Measurements from ENCODE around the gene RND3.

The RND3 gene

GRCh38 chr2:150467621-150467963 is 19.9 kb downstream of the RND3 start:
- no peak overlapping the region for H3K27ac ChIP-seq
- no peak for TF ChIP-seq ZFX (IDR thresholded peaks at IDR 0.05)
- no peak for TF ChIP-seq CTCF (conservative IDR thresholded peaks at IDR 0.05)

GRCh38 chr2:150466741-150467620 is 20.5 kb downstream of the RND3 start:
- TF ChIP-seq ZFX (IDR thresholded peaks at IDR 0.05) (no peak), CTCF (conservative IDR thresholded peaks at IDR 0.05) (no peak)
- H3K27ac ChIP-seq = no peak overlapping the region

DNA sequence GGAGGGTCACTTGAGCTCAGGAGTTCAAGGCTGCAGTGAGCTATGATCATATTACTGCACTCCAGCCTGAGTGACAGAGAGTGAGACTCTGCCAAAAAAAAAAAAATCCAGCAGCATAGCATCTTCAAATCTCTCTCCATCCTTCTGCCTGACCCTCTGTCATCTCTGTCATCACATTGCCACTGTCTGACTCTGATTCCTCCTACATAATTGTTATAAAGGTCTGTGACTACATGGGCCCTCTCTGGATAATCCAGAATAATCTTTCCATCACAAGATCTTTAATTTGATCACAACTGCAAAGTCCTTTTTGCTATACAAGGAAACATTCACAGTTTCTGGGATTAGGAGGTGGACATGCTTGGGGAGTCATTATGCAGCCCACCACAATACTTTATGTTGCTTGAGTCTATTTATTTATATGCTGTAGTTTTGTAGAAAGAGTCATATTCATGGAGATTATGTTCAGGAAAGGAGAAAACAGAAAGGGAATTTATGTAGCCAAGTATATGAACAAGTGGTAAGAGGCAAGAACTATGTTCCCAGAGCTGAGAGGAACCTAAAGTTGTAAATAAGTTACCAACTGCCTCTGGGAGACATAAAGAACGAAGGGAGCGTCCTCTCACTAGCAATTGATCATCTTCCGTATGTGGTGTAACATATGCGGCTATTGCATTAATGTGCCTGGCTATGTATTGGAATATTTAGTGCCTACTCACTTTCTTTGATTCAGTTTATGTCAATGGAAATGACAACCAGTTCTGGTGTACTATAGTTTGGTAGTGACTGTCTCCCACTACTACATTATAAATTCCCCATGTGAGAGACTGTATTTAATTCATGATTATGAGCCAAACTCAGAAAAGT is 21.5 kb downstream of the RND3 start:
- no peak overlapping the region for H3K27ac ChIP-seq
- TF ChIP-seq CTCF (conservative IDR thresholded peaks at IDR 0.05) (no peak), ZFX (IDR thresholded peaks at IDR 0.05) (no peak)

- no peak for TF ChIP-seq ZFX (IDR thresholded peaks at IDR 0.05)
- no peak for TF ChIP-seq CTCF (conservative IDR thresholded peaks at IDR 0.05)
- H3K27ac ChIP-seq = no peak overlapping the region
These were observed 22.5 kb downstream of the RND3 start for GRCh38 chr2:150464986-150465385.

GRCh38 chr2:150464270-150464669 is 23.2 kb downstream of the RND3 start:
- no peak overlapping the region for H3K27ac ChIP-seq
- TF ChIP-seq CTCF (conservative IDR thresholded peaks at IDR 0.05) (no peak), ZFX (IDR thresholded peaks at IDR 0.05) (no peak)

- TF ChIP-seq ZFX (IDR thresholded peaks at IDR 0.05) (no peak), CTCF (conservative IDR thresholded peaks at IDR 0.05) (no peak)
- H3K27ac ChIP-seq = no peak overlapping the region
These were observed 24.7 kb downstream of the RND3 start for GRCh38 chr2:150462770-150463169.

DNA sequence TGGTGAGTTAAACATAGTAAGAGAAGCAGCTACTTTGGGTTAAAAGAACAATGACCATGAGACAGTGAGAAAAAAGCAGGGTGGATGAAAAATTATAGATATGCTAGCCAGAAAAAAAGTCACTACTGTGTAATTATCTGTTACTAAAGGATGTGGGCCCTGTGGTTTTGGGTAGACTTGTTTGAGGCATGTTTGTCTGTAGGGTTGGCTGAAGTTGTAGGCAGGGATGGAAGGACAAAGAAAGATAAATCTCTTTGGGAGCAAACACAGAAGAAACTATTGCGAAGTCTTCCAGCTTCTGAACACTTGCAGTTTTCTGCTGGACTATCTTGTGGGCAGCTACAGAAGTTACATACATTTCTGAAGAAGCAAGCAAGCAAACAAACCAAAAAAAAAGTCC is 28.2 kb downstream of the RND3 start:
- H3K27ac ChIP-seq = no peak overlapping the region
- TF ChIP-seq ZFX (IDR thresholded peaks at IDR 0.05) (no peak), CTCF (conservative IDR thresholded peaks at IDR 0.05) (no peak)
